Measurements from ENCODE around the gene ZNF366.
A peak's percentile ranks its signal among the peaks of the same experiment; 100 is the strongest.

ZNF366 gene

GRCh38 chr5:72489536-72489935 is 17.7 kb downstream of the ZNF366 start:
- TF ChIP-seq ZNF501 (tag by site-specific recombination; IDR thresholded peaks at IDR 0.05): no peak
- no peak for TF ChIP-seq ZFP37 (tag by site-specific recombination; IDR thresholded peaks at IDR 0.05)
- TF ChIP-seq ZNF843 (tag by site-specific recombination; IDR thresholded peaks at IDR 0.05): no peak
- H3K9me3 ChIP-seq (ENCODE audit: control insufficient read depth, insufficient read depth, low read depth, low read length): no peaks in the 10 kb centered on the region
- ChIA-PET POLR2A (no interaction called here), CTCF (interaction anchor here (0.7 kb wide), 2 partner anchors 122 to 845 kb away, joined by 4 to 5 read pairs; no protein-coding TSS in a partner anchor)
- H3K27ac ChIP-seq (ENCODE audit: extremely low read depth, low read depth, low read length): no peak overlapping the region
- no peaks in the 10 kb centered on the region for H3K4me1 ChIP-seq (ENCODE audit: control insufficient read depth, insufficient read depth, low read length)
- no peak overlapping the region for H3K4me3 ChIP-seq (ENCODE audit: low read depth, low read length)
- no peaks in the 10 kb centered on the region for H3K36me3 ChIP-seq (ENCODE audit: control insufficient read depth in 2 of 2, insufficient read depth in 1 of 2, low read length in 2 of 2)

GRCh38 chr5:72488756-72489155 is 18.5 kb downstream of the ZNF366 start:
- POLR2A ChIA-PET: no interaction called here
- H3K27ac ChIP-seq (ENCODE audit: extremely low read depth, low read depth, low read length): no peak overlapping the region
- H3K36me3 ChIP-seq (ENCODE audit: control insufficient read depth in 2 of 2, insufficient read depth in 1 of 2, low read length in 2 of 2): no peaks in the 10 kb centered on the region
- CTCF ChIA-PET: no interaction called here
- H3K4me3 ChIP-seq (ENCODE audit: low read depth, low read length): no peak overlapping the region
- H3K9me3 ChIP-seq (ENCODE audit: control insufficient read depth, insufficient read depth, low read depth, low read length): no peaks in the 10 kb centered on the region
- TF ChIP-seq ZNF610 (tag by site-specific recombination; IDR thresholded peaks at IDR 0.05; ENCODE audit: borderline replicate concordance) (no peak), ZNF114 (tag by site-specific recombination; IDR thresholded peaks at IDR 0.05) (no peak), ZNF629 (tag by site-specific recombination; IDR thresholded peaks at IDR 0.05) (no peak), ZNF248 (tag by site-specific recombination; IDR thresholded peaks at IDR 0.05) (no peak), ZSCAN16 (tag by site-specific recombination; IDR thresholded peaks at IDR 0.05) (no peak), PATZ1 (tag by site-specific recombination; IDR thresholded peaks at IDR 0.05) (no peak), SP2 (tag by site-specific recombination; IDR thresholded peaks at IDR 0.05) (no peak)
- no peaks in the 10 kb centered on the region for H3K4me1 ChIP-seq (ENCODE audit: control insufficient read depth, insufficient read depth, low read length)

GRCh38 chr5:72487177-72487576 is 20.0 kb downstream of the ZNF366 start:
- POLR2A ChIA-PET: no interaction called here
- TF ChIP-seq ZNF555 (tag by site-specific recombination; conservative IDR thresholded peaks at IDR 0.05) (no peak), ZNF10 (tag by site-specific recombination; IDR thresholded peaks at IDR 0.05) (no peak), ZBTB44 (tag by site-specific recombination; IDR thresholded peaks at IDR 0.05) (0 out of 2 replicates have a peak, but pooled peaks have one; percentile 31), GLIS1 (tag by site-specific recombination; IDR thresholded peaks at IDR 0.05) (peak; percentile 60), ZNF549 (tag by site-specific recombination; IDR thresholded peaks at IDR 0.05) (no peak), PRDM6 (tag by site-specific recombination; IDR thresholded peaks at IDR 0.05) (peak; percentile 53)
- Histone ChIP-seq H3K27ac (ENCODE audit: extremely low read depth, low read depth, low read length) (no peak overlapping the region), H3K9me3 (ENCODE audit: control insufficient read depth, insufficient read depth, low read depth, low read length) (no peaks in the 10 kb centered on the region), H3K4me3 (ENCODE audit: low read depth, low read length) (no peak overlapping the region), H3K4me1 (ENCODE audit: control insufficient read depth, insufficient read depth, low read length) (no peaks in the 10 kb centered on the region), H3K36me3 (ENCODE audit: control insufficient read depth in 2 of 2, insufficient read depth in 1 of 2, low read length in 2 of 2) (no peaks in the 10 kb centered on the region)
- CTCF ChIA-PET: no interaction called here
